ENCODE data around the gene AKR1C2.
A peak's percentile ranks its signal among the peaks of the same experiment; 100 is the strongest.
"Not testable (repeated sequence)": the region's sequence is repeated elsewhere in the genome, so short reads cannot be mapped to it uniquely, and the experiment has no call there.

Gene AKR1C2

DNA sequence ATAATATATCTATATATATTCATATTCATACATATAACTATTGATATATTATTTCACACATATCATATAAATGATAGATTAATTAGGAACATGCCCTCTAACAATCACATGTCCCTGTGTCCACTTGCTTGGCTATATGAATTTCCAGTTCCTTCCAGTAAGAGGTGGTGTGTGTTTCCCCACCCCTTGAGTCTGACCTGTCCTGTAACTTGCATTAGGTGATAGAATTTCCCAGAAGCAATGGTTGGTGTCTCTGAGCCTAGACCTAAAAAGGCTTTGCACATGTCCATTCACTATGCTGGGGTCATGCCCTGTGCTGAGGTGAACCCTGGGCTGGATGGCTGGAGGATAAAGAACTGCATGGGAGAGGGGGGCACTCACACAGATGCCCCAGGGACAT lies 9.4 kb downstream of the AKR1C2 start:
- not testable (repeated sequence) for H3K9me3 ChIP-seq (ENCODE audit: control insufficient read depth in 5 of 5, low read length in 5 of 5); H3K27me3 ChIP-seq (ENCODE audit: control insufficient read depth in 5 of 5, insufficient read depth in 4 of 5, low read length in 5 of 5); H3K9ac ChIP-seq (ENCODE audit: low read length in 5 of 5); H3K27ac ChIP-seq (ENCODE audit: low read depth, low read length); H3K4me3 ChIP-seq (ENCODE audit: low read depth in 1 of 5, low read length in 5 of 5)
- Histone ChIP-seq H3K4me1 (ENCODE audit: control insufficient read depth in 5 of 5, insufficient read depth in 5 of 5, low read length in 5 of 5) (peaks cover 0 to 15% (median 0%) of the 10 kb centered on the region in 5 donors), H3K36me3 (ENCODE audit: control insufficient read depth in 5 of 5, insufficient read depth in 5 of 5, low read length in 5 of 5) (peaks cover 17 to 39% (median 33%) of the 10 kb centered on the region in 5 donors)

DNA sequence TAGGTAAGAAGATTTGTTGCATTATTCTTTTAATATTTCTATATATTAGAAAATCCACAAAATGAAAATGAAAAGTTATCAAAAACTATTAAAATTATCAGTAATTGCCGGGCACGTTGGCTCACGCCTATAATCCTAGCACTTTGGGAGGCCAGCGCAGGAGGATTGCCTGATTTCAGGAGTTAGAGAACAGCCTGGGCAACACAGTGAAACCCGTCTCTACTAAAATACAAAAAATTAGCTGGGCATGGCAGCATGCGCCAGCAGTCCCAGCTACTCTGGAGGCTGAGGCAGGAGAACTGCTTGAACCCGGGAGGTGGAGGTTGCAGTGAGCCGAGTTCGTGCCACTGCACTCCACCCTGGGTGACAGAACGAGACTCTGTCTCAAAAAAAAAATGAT lies 11.1 kb downstream of the AKR1C2 start:
- not testable (repeated sequence) for H3K27ac ChIP-seq (ENCODE audit: low read depth, low read length); H3K9ac ChIP-seq (ENCODE audit: low read length in 5 of 5); H3K9me3 ChIP-seq (ENCODE audit: control insufficient read depth in 5 of 5, low read length in 5 of 5); H3K27me3 ChIP-seq (ENCODE audit: control insufficient read depth in 5 of 5, insufficient read depth in 4 of 5, low read length in 5 of 5); H3K4me3 ChIP-seq (ENCODE audit: low read depth in 1 of 5, low read length in 5 of 5); H3K4me1 ChIP-seq (ENCODE audit: control insufficient read depth in 5 of 5, insufficient read depth in 5 of 5, low read length in 5 of 5)
- H3K36me3 ChIP-seq (ENCODE audit: control insufficient read depth in 5 of 5, insufficient read depth in 5 of 5, low read length in 5 of 5), result peaks cover 7 to 30% (median 25%) of the 10 kb centered on the region in 5 donors

- not testable (repeated sequence) for H3K4me3 ChIP-seq (ENCODE audit: low read depth in 1 of 5, low read length in 5 of 5); H3K27me3 ChIP-seq (ENCODE audit: control insufficient read depth in 5 of 5, insufficient read depth in 4 of 5, low read length in 5 of 5); H3K4me1 ChIP-seq (ENCODE audit: control insufficient read depth in 5 of 5, insufficient read depth in 5 of 5, low read length in 5 of 5); H3K9ac ChIP-seq (ENCODE audit: low read length in 5 of 5); H3K27ac ChIP-seq (ENCODE audit: low read depth, low read length); H3K9me3 ChIP-seq (ENCODE audit: control insufficient read depth in 5 of 5, low read length in 5 of 5)
- peaks cover 7 to 29% (median 25%) of the 10 kb centered on the region in 5 donors for H3K36me3 ChIP-seq (ENCODE audit: control insufficient read depth in 5 of 5, insufficient read depth in 5 of 5, low read length in 5 of 5)
Measured at GRCh38 chr10:4991463-4991862, 12.2 kb downstream of the AKR1C2 start.

GRCh38 chr10:4990217-4990616 lies 13.4 kb downstream of the AKR1C2 start:
- peaks cover 0 to 15% (median 3%) of the 10 kb centered on the region in 5 donors for H3K4me1 ChIP-seq (ENCODE audit: control insufficient read depth in 5 of 5, insufficient read depth in 5 of 5, low read length in 5 of 5)
- no peaks in the 10 kb centered on the region for H3K27me3 ChIP-seq (ENCODE audit: control insufficient read depth in 5 of 5, insufficient read depth in 4 of 5, low read length in 5 of 5)
- no peak overlapping the region for H3K27ac ChIP-seq (ENCODE audit: low read depth, low read length)
- no peak overlapping the region for H3K9ac ChIP-seq (ENCODE audit: low read length in 5 of 5)
- no peak overlapping the region for H3K4me3 ChIP-seq (ENCODE audit: low read depth in 1 of 5, low read length in 5 of 5)
- H3K36me3 ChIP-seq (ENCODE audit: control insufficient read depth in 5 of 5, insufficient read depth in 5 of 5, low read length in 5 of 5), result peaks cover 7 to 29% (median 25%) of the 10 kb centered on the region in 5 donors
- H3K9me3 ChIP-seq (ENCODE audit: control insufficient read depth in 5 of 5, low read length in 5 of 5), result no peaks in the 10 kb centered on the region

DNA sequence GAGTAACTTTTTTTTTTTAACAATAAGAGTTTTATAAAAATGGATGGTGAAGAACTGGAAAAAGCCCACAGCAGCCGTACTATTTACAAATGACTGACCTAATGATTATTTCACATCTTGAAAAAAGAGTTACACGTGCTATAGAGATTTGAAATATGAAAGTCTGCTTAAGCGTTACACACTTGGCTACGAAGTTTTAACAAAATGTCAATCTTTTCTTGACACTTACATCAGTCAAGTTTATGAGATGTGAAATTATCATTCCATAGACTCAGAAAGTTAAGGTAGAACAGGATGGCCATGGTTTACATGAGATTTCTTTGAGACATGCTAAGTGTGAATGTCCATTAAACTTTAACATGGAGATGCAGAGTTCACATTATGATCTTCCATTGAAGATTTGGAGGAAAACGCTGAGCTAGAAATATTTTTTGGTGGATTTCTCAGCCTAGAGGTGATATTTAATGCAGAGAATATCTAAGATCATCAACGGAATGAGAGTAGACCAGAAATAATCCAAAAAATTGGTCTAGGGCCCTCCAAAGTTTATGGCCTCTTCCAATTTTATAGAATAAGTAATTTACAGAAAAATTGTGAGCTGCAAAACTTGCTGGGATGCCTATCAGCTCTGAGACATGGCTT lies 15.5 kb downstream of the AKR1C2 start:
- H3K9me3 ChIP-seq (ENCODE audit: control insufficient read depth in 5 of 5, low read length in 5 of 5); H3K27me3 ChIP-seq (ENCODE audit: control insufficient read depth in 5 of 5, insufficient read depth in 4 of 5, low read length in 5 of 5); H3K9ac ChIP-seq (ENCODE audit: low read length in 5 of 5); H3K27ac ChIP-seq (ENCODE audit: low read depth, low read length); H3K4me3 ChIP-seq (ENCODE audit: low read depth in 1 of 5, low read length in 5 of 5): not testable (repeated sequence)
- Histone ChIP-seq H3K36me3 (ENCODE audit: control insufficient read depth in 5 of 5, insufficient read depth in 5 of 5, low read length in 5 of 5) (peaks cover 7 to 24% (median 19%) of the 10 kb centered on the region in 5 donors), H3K4me1 (ENCODE audit: control insufficient read depth in 5 of 5, insufficient read depth in 5 of 5, low read length in 5 of 5) (peaks cover 0 to 20% (median 13%) of the 10 kb centered on the region in 5 donors)

- peak overlapping the region in 1 of 5 donors; percentile 3 for H3K4me3 ChIP-seq (ENCODE audit: low read depth in 1 of 5, low read length in 5 of 5)
- H3K9ac ChIP-seq (ENCODE audit: low read length in 5 of 5), result no peak overlapping the region
- no peaks in the 10 kb centered on the region for H3K27me3 ChIP-seq (ENCODE audit: control insufficient read depth in 5 of 5, insufficient read depth in 4 of 5, low read length in 5 of 5)
- H3K4me1 ChIP-seq (ENCODE audit: control insufficient read depth in 5 of 5, insufficient read depth in 5 of 5, low read length in 5 of 5), result peaks cover 5 to 32% (median 19%) of the 10 kb centered on the region in 5 donors
- peak overlapping the region; percentile 47 for H3K27ac ChIP-seq (ENCODE audit: low read depth, low read length)
- H3K9me3 ChIP-seq (ENCODE audit: control insufficient read depth in 5 of 5, low read length in 5 of 5), result no peaks in the 10 kb centered on the region
- H3K36me3 ChIP-seq (ENCODE audit: control insufficient read depth in 5 of 5, insufficient read depth in 5 of 5, low read length in 5 of 5), result peaks cover 3 to 14% (median 9%) of the 10 kb centered on the region in 5 donors
Measured at GRCh38 chr10:4984971-4985594, 18.6 kb downstream of the AKR1C2 start.

DNA sequence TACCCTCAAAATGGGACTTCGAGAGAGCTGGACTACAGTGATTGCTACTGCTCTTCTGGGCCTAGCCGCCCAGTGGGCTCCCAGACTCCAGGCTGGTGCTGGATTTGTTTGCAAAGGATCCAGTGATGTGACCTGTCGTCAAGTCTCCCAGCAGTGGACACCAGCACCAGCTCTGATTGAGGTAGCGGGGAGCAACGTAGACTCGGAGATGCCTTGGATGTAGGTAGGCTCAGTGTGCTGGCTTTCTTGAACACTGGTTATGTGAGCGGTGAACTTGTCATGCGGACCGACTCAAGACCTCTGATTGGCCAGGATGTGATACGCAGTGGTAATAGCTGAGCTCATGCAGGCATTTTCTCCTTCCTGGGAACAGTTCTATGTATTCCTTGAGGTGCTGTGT lies 19.4 kb downstream of the AKR1C2 start:
- peaks cover 5 to 32% (median 19%) of the 10 kb centered on the region in 5 donors for H3K4me1 ChIP-seq (ENCODE audit: control insufficient read depth in 5 of 5, insufficient read depth in 5 of 5, low read length in 5 of 5)
- H3K4me3 ChIP-seq (ENCODE audit: low read depth in 1 of 5, low read length in 5 of 5), result no peak overlapping the region
- H3K27me3 ChIP-seq (ENCODE audit: control insufficient read depth in 5 of 5, insufficient read depth in 4 of 5, low read length in 5 of 5), result no peaks in the 10 kb centered on the region
- no peaks in the 10 kb centered on the region for H3K9me3 ChIP-seq (ENCODE audit: control insufficient read depth in 5 of 5, low read length in 5 of 5)
- H3K9ac ChIP-seq (ENCODE audit: low read length in 5 of 5), result no peak overlapping the region
- no peak overlapping the region for H3K27ac ChIP-seq (ENCODE audit: low read depth, low read length)
- H3K36me3 ChIP-seq (ENCODE audit: control insufficient read depth in 5 of 5, insufficient read depth in 5 of 5, low read length in 5 of 5), result peaks cover 2 to 11% (median 8%) of the 10 kb centered on the region in 5 donors

DNA sequence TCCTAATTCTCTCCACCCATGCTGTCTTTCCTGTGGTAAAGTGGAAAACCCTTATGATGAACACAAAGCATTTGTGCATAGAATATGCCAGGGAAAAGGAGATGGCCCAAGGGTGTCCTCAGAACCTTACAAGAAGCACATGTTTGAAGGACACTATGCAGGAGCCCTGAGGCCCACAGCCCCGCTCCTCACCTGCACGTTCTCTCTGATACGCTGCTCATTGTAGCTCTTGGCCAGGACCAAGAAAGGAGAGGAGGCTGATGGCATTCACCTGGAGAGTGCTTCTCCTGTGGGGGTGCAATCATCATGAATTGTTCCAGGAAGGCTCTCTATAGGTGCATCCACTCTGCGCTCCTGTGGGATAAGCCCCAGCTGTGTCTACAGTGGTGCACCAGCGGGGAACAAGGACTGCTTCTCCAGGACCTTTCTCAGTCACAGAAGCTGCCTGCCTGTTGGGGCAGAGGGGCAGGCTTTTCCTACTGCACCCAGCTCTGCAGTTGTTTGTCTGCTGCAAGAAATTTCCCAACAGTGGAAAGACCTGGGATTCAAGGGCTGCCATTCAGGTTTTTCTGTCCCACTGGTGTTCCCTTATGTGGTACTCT lies 19.9 kb downstream of the AKR1C2 start:
- Histone ChIP-seq H3K9me3 (ENCODE audit: control insufficient read depth in 5 of 5, low read length in 5 of 5) (no peaks in the 10 kb centered on the region), H3K36me3 (ENCODE audit: control insufficient read depth in 5 of 5, insufficient read depth in 5 of 5, low read length in 5 of 5) (peaks cover 3 to 15% (median 11%) of the 10 kb centered on the region in 5 donors), H3K27ac (ENCODE audit: low read depth, low read length) (no peak overlapping the region), H3K9ac (ENCODE audit: low read length in 5 of 5) (no peak overlapping the region), H3K4me3 (ENCODE audit: low read depth in 1 of 5, low read length in 5 of 5) (no peak overlapping the region), H3K4me1 (ENCODE audit: control insufficient read depth in 5 of 5, insufficient read depth in 5 of 5, low read length in 5 of 5) (peaks cover 5 to 32% (median 19%) of the 10 kb centered on the region in 5 donors), H3K27me3 (ENCODE audit: control insufficient read depth in 5 of 5, insufficient read depth in 4 of 5, low read length in 5 of 5) (no peaks in the 10 kb centered on the region)

DNA sequence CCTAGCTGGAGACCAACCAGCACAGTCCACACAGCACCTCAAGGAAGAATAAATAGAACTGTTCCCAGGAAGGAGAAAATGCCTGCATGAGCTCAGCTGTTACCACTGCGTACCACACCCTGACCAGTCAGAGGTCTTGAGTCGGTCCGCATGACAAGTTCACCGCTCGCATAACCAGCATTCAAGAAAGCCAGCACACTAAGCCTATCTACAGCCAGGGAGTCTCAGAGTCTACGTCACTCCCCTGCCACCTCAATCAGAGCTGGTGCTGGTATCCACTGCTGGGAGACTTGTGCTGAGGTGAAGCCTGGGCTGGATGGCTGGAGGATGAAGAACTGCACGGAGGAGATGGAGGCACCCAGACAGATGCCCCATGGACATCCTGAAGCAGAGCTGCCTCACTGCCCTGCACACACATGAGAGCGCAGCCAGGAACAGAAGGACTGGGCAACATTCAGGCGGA lies 20.9 kb downstream of the AKR1C2 start:
- peaks cover 3 to 13% (median 7%) of the 10 kb centered on the region in 5 donors for H3K36me3 ChIP-seq (ENCODE audit: control insufficient read depth in 5 of 5, insufficient read depth in 5 of 5, low read length in 5 of 5)
- H3K9me3 ChIP-seq (ENCODE audit: control insufficient read depth in 5 of 5, low read length in 5 of 5), result no peaks in the 10 kb centered on the region
- peaks cover 5 to 32% (median 19%) of the 10 kb centered on the region in 5 donors for H3K4me1 ChIP-seq (ENCODE audit: control insufficient read depth in 5 of 5, insufficient read depth in 5 of 5, low read length in 5 of 5)
- H3K27me3 ChIP-seq (ENCODE audit: control insufficient read depth in 5 of 5, insufficient read depth in 4 of 5, low read length in 5 of 5), result no peaks in the 10 kb centered on the region
- H3K9ac ChIP-seq (ENCODE audit: low read length in 5 of 5), result no peak overlapping the region
- H3K27ac ChIP-seq (ENCODE audit: low read depth, low read length), result peak overlapping the region; percentile 14
- H3K4me3 ChIP-seq (ENCODE audit: low read depth in 1 of 5, low read length in 5 of 5), result no peak overlapping the region
